HUES6 (cell line): ENCODE data around the gene KRT27.
"Not testable (repeated sequence)": the region's sequence is repeated elsewhere in the genome, so short reads cannot be mapped to it uniquely, and the experiment has no call there.

ENCODE experiments used
- H3K27ac ChIP-seq: 2 replicates; pipeline ENCODE4 v1.7.0; 2013; ENCODE audit warnings: low read depth, mild to moderate bottlenecking, low read length, inconsistent platforms
- H3K27me3 ChIP-seq: 2 replicates; pipeline ENCODE4 v1.6.1; 2013; ENCODE audit warnings: low read length; ENCODE audit not compliant: control insufficient read depth, insufficient read depth
- H3K36me3 ChIP-seq: 2 replicates; pipeline ENCODE4 v1.6.1; 2013; ENCODE audit warnings: low read length; ENCODE audit not compliant: control insufficient read depth, insufficient read depth
- H3K4me1 ChIP-seq: 2 replicates; pipeline ENCODE4 v1.6.1; 2013; ENCODE audit warnings: low read length; ENCODE audit not compliant: control insufficient read depth, insufficient read depth
- H3K4me3 ChIP-seq: 2 replicates; pipeline ENCODE4 v1.5.1; 2013; ENCODE audit warnings: low read depth, low read length
- H3K9ac ChIP-seq: one replicate; pipeline ENCODE4 v1.6.1; 2013; ENCODE audit warnings: mild to moderate bottlenecking, low read length
- H3K9me3 ChIP-seq: 2 replicates; pipeline ENCODE4 v1.6.1; 2013; ENCODE audit warnings: low read depth, low read length; ENCODE audit not compliant: control insufficient read depth, insufficient read depth

The KRT27 gene

GRCh38 chr17:40819528-40820125 lies 37.3 kb upstream of the KRT27 start:
- peak overlapping the region; percentile 86 for H3K4me3 ChIP-seq
- peaks cover 7% of the 10 kb centered on the region; the same call in 1 of the 2 replicates for H3K36me3 ChIP-seq
- peaks cover 26% of the 10 kb centered on the region for H3K27me3 ChIP-seq
- H3K9ac ChIP-seq = no peak overlapping the region
- H3K4me1 ChIP-seq = no peaks in the 10 kb centered on the region
- H3K27ac ChIP-seq = no peak overlapping the region
- H3K9me3 ChIP-seq = no peaks in the 10 kb centered on the region

- Histone ChIP-seq H3K4me3 (peak overlapping the region; percentile 86), H3K9me3 (no peaks in the 10 kb centered on the region), H3K4me1 (no peaks in the 10 kb centered on the region), H3K9ac (peak overlapping the region; percentile 60), H3K27me3 (peaks cover 23% of the 10 kb centered on the region), H3K36me3 (peaks cover 7% of the 10 kb centered on the region; the same call in 1 of the 2 replicates), H3K27ac (peak overlapping the region; percentile 48; the same call in 1 of the 2 replicates)
These were observed 36.6 kb upstream of the KRT27 start for GRCh38 chr17:40818733-40819527.

DNA sequence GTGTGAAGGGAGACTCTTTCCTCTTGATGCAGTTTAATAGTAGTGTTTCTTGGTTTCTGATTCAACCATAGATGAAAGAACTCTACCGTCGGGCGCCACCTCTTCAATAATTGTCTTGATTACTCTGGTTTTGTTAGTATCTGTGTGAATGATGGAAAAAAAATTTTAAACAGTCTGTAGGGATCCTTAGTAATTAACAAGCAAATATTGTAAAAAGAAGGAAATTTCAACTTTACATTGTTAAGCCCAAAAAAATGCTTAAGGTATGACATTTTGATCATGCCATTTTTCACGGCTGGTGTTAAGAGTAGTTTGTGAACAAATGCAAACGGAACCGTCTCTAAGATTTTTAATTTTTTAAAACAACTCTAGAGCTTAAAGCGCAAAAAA lies 36.0 kb upstream of the KRT27 start:
- peak overlapping the region; percentile 48; the same call in 1 of the 2 replicates for H3K27ac ChIP-seq
- H3K36me3 ChIP-seq = peaks cover 7% of the 10 kb centered on the region; the same call in 1 of the 2 replicates
- H3K9me3 ChIP-seq = no peaks in the 10 kb centered on the region
- peaks cover 27% of the 10 kb centered on the region for H3K27me3 ChIP-seq
- no peaks in the 10 kb centered on the region for H3K4me1 ChIP-seq
- peak overlapping the region; percentile 80 for H3K4me3 ChIP-seq
- peak overlapping the region; percentile 60 for H3K9ac ChIP-seq

DNA sequence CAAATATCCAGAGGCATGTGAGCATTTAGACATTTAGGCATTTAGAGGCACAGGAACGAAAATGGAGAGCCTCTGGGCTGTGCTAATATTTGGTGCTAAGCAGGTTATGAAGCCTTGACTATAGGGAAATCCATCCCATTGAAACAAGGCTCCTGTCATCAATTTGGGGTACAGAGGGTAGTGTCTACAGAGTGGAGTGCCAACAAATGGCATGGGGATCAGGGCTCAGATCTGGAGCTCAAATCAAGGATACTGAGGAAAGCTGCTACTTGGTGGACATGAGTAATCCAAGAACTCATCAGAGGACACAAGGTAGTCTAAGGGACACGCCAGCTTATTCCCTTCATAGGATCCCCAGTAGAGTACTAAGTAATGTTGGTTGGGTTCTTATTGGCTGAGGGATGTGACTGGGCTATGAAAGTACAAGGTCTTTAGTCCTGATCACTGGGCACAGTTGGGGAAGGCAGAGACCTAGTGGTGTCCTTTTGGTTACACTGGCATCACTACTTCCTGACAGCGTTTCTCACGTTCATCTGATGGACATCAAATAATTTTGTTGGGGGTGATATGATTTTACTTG lies 34.8 kb upstream of the KRT27 start:
- Histone ChIP-seq H3K4me3 (peak overlapping the region; percentile 25; the same call in 1 of the 2 replicates), H3K36me3 (peaks cover 7% of the 10 kb centered on the region; the same call in 1 of the 2 replicates), H3K9me3 (no peaks in the 10 kb centered on the region), H3K4me1 (no peaks in the 10 kb centered on the region), H3K27me3 (peaks cover 31% of the 10 kb centered on the region), H3K27ac (no peak overlapping the region), H3K9ac (no peak overlapping the region)

- Histone ChIP-seq H3K27ac (no peak overlapping the region), H3K9ac (no peak overlapping the region), H3K27me3 (peaks cover 33% of the 10 kb centered on the region), H3K9me3 (no peaks in the 10 kb centered on the region), H3K4me3 (no peak overlapping the region), H3K36me3 (peaks cover 7% of the 10 kb centered on the region; the same call in 1 of the 2 replicates), H3K4me1 (no peaks in the 10 kb centered on the region)
These were observed 34.2 kb upstream of the KRT27 start for GRCh38 chr17:40816569-40816968.

DNA sequence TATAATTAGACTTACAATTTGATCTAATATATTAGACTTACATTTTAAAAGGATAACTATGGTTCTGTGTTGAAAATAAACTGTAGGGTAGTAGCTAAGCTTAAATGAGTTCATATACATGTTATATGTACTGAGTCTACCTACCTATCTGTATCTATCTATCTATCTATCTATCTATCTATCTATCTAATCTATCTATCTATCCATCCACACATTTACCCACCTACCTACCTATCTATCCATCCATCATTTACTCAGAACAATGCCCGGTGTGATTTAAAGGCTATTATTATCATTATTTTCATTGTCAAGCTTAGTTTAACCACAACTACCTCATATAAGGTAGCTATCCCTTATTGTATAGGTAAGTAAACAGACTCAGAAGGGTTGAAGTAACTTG lies 33.0 kb upstream of the KRT27 start:
- no peak overlapping the region for H3K9ac ChIP-seq
- H3K27me3 ChIP-seq = peaks cover 39% of the 10 kb centered on the region
- no peaks in the 10 kb centered on the region for H3K9me3 ChIP-seq
- H3K36me3 ChIP-seq = peaks cover 7% of the 10 kb centered on the region; the same call in 1 of the 2 replicates
- H3K4me1 ChIP-seq = no peaks in the 10 kb centered on the region
- no peak overlapping the region for H3K4me3 ChIP-seq
- H3K27ac ChIP-seq = no peak overlapping the region

GRCh38 chr17:40814657-40815056 lies 32.3 kb upstream of the KRT27 start:
- not testable (repeated sequence) for H3K36me3 ChIP-seq, H3K27ac ChIP-seq

GRCh38 chr17:40813804-40814203 lies 31.5 kb upstream of the KRT27 start:
- Histone ChIP-seq H3K27me3 (peaks cover 51% of the 10 kb centered on the region), H3K9me3 (no peaks in the 10 kb centered on the region)

More at GRCh38 chr17:40814657-40815056, 32.3 kb upstream of the KRT27 start:
- peaks cover 43% of the 10 kb centered on the region for H3K27me3 ChIP-seq
- H3K9me3 ChIP-seq, H3K4me3 ChIP-seq, H3K4me1 ChIP-seq, H3K9ac ChIP-seq: not testable (repeated sequence)

DNA sequence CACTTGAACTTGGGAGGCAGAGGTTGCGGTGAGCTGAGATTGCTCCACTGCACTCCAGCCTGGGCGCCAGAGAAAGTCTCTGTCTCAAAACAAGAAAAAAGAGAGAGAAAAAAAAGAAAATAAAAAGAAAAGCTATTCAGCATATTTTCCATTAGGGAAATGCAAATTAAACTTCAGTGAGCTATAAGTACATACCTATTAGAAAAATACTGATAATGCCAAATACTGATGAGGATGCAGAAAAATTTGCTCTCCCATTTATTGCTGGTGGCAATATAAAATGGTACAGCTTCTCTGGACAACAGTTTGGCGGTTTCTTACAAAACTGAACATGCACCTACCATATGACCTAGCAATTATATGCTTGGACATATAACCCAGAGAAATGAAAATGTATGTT lies 30.3 kb upstream of the KRT27 start:
- Histone ChIP-seq H3K27me3 (peaks cover 62% of the 10 kb centered on the region), H3K9ac (no peak overlapping the region), H3K9me3 (no peaks in the 10 kb centered on the region), H3K36me3 (peaks cover 5% of the 10 kb centered on the region; the same call in 1 of the 2 replicates), H3K27ac (no peak overlapping the region), H3K4me3 (no peak overlapping the region), H3K4me1 (no peaks in the 10 kb centered on the region)

More at GRCh38 chr17:40813804-40814203, 31.5 kb upstream of the KRT27 start:
- Histone ChIP-seq H3K9ac (no peak overlapping the region), H3K4me3 (no peak overlapping the region), H3K4me1 (no peaks in the 10 kb centered on the region), H3K36me3 (peaks cover 7% of the 10 kb centered on the region; the same call in 1 of the 2 replicates), H3K27ac (no peak overlapping the region)

GRCh38 chr17:40810494-40810893 lies 28.1 kb upstream of the KRT27 start:
- Histone ChIP-seq H3K27ac (no peak overlapping the region), H3K4me3 (no peak overlapping the region), H3K27me3 (peaks cover 83% of the 10 kb centered on the region)

More at GRCh38 chr17:40810494-40810893, 28.1 kb upstream of the KRT27 start:
- Histone ChIP-seq H3K9me3 (no peaks in the 10 kb centered on the region), H3K36me3 (no peaks in the 10 kb centered on the region), H3K9ac (no peak overlapping the region), H3K4me1 (no peaks in the 10 kb centered on the region)
